SK-N-MC (cell line): ENCODE measurements around the gene CTNNA1.

ENCODE experiments used
- EZH2 ChIP-seq: fragments of 200-600 bp; sonication (generic); IDR thresholded peaks from one replicate; pipeline ENCODE4 v1.6.1; 2017; ENCODE audit warnings: antibody characterized with exemption
- POLR2AphosphoS5 ChIP-seq: IDR thresholded peaks from 2 replicates; pipeline ENCODE4 v1.6.1; 2012; ENCODE audit warnings: mild to moderate bottlenecking, low read depth, low read length, borderline replicate concordance

DNA sequence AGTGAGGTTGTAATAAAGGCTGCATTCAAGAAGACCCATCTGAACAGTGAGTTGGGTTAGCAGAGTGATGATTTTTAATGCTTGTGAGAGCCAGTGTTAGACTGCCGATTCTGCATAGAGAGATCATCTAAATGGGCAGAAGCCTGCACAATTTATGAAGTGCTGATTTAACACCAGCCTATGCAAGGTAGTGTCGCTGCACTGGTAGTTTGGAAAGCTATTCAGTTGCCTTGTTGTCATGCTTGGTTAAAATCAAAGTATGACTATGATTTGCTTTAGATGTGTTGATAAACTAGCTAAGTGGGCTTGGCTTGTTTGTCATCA is 122.3 kb downstream of the CTNNA1 start:
- TF ChIP-seq POLR2AphosphoS5 (no peak), EZH2 (no peak)
